A549 (cell line): ENCODE results near the gene HMCN1.

Experiments used
- MYC ChIP-seq: IDR thresholded peaks from 2 replicates; pipeline ENCODE4 v1.6.1; 2012; ENCODE audit warnings: mild to moderate bottlenecking, inconsistent platforms, low read length, improper control_type of control experiment, borderline replicate concordance
- POLR2A ChIP-seq: IDR thresholded peaks from 2 replicates; pipeline ENCODE4 v1.6.1; 2012; ENCODE audit warnings: mild to moderate bottlenecking, low read length
- RCOR1 ChIP-seq: fragments of 150-350 bp; IDR thresholded peaks from 2 replicates; pipeline ENCODE4 v1.6.1; 2014; ENCODE audit warnings: antibody characterized with exemption, low read length, low read depth

DNA sequence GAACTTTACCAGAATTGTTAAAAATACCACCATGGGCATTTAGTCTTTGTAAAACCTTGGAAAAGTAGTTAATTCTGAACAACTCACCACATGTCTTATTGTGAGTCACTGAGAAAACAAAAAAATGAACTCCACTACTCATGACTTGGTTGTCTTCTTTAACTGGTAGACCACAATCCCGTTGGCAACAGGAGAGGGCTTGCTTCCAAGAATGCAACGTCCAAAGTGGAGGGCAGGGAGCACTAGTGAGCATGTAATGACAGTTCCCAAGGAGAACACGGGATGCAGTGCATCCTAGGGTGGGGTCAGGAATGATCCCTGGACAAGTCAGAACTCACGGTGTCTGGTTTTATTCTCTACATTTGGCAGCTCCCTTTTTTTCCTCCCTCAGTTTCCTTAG lies 15.2 kb upstream of the HMCN1 start:
- TF ChIP-seq RCOR1 (no peak), POLR2A (no peak), MYC (no peak)
